HPDE6-E6E7 (cell line): ENCODE results near the gene ASCC2.
"Not testable (repeated sequence)": the region's sequence is repeated elsewhere in the genome, so short reads cannot be mapped to it uniquely, and the experiment has no call there.

Source experiments
- DNase-seq: peaks from one replicate; pipeline ENCODE4 v3.0.0; 2011; ENCODE audit warnings: missing footprints; ENCODE audit errors: extremely low spot score

ASCC2 gene

GRCh38 chr22:29856496-29856895 is 18.4 kb upstream of the ASCC2 start:
- no peak for DNase-seq

- DNase-seq = no peak
Observed at GRCh38 chr22:29855611-29856181, 17.6 kb upstream of the ASCC2 start.

- DNase-seq = no peak
Observed at GRCh38 chr22:29854432-29854831, 16.4 kb upstream of the ASCC2 start.

DNA sequence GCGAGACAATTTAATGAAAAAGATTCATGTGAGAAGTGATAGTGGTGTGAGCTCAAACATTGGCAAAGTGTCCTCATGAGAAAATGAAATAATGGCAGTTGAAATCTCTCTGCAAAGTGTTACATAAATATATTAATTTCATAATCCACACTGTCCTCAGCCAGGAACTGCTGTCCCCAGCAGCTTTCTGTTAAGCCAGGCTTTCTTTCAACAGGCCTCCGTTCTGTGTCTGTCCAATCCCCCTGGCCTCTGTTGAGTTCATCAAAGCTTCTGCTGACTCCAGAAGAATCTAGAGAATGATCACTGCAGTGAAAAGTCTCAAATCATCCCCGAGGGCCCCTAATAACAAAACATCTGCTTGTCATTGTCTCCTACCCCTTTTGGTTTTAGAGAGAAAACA is 10.0 kb upstream of the ASCC2 start:
- DNase-seq = no peak

GRCh38 chr22:29846290-29846689 is 8.2 kb upstream of the ASCC2 start:
- DNase-seq = no peak

DNA sequence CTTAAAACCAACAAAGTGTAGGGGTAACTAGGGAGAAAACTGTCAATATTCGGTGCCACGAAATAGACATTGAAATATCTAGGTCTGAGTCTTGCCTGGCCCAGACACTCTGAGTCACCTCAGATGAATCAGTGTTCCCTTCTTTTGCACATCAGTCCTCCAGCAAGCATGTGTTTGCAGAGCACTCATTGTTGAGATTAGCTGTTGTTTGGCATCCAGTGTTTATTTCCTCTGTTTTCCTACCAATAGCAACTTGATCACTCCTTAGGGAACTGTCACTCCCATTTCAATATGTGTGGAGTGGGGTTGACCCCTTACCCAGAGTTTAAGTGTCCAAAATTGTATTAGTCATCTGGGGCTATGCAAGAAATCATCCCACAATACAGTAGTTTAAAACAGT is 4.7 kb upstream of the ASCC2 start:
- peak; percentile 87 for DNase-seq

- no peak for DNase-seq
Observed at GRCh38 chr22:29842172-29842571, 4.1 kb upstream of the ASCC2 start.

DNA sequence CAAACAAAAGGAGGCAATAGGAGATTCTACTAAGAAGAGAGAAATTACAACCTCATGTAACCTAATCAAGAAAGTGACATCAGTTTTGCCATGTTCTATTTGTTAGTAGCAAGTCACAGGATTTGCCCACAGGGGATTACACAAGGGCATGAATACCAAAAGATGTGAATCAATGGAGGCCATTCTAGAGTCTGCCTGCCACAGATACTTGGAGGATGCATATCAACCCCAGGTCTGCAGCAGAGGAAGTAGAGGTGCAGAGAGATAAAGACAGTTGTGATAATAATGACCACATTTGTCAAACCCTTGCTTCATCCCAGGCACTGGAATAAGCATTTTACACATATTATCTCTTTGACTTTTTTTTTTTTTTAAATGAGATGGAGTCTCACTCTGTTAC is 2.4 kb upstream of the ASCC2 start:
- DNase-seq = no peak

- no peak for DNase-seq
Observed at GRCh38 chr22:29839039-29839438, 965 bp upstream of the ASCC2 start.

- DNase-seq = no peak
Observed at GRCh38 chr22:29838599-29838956, 504 bp upstream of the ASCC2 start.

- DNase-seq = not testable (repeated sequence)
Observed at GRCh38 chr22:29836791-29837370, 1.2 kb downstream of the ASCC2 start.

- DNase-seq = no peak
Observed at GRCh38 chr22:29834046-29834445, 4.0 kb downstream of the ASCC2 start.

GRCh38 chr22:29833392-29833965 is 4.6 kb downstream of the ASCC2 start:
- no peak for DNase-seq

- DNase-seq = no peak
Observed at GRCh38 chr22:29831958-29832357, 6.1 kb downstream of the ASCC2 start.

DNA sequence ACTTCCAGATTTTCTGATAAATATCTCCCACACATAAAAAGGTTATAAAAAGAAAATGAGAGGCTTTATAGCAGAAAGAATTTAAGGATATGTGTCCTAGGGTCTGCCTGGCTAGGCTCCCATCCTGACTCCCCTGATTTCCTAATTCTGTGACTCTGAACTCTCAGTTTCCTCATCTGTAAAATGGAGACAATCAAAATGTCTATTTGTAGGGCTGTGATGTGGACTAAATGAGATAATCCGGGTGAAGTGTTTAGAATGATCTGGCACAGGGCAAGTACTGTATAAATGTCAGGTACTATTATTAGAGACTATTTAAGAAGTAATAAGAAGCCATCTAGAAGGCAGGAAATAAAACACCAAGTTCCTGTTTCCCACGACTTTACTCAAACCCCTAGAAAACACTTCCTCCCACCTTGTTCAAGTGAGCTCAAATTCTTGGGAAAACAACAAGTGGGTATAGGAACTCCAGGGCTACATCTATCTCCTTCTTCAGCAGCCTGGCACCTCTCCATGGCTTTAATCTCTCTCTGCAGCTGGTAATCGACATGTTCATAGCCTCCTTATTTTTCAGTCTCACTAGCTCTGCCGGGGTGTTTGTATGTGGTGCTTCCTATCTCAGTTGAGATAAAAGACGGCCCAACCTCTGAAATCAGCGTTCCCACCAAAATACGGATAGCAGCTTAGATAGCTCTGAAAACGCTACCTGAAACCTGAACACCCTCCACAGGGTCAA is 6.7 kb downstream of the ASCC2 start:
- no peak for DNase-seq

GRCh38 chr22:29830585-29830984 is 7.5 kb downstream of the ASCC2 start:
- DNase-seq = no peak

DNA sequence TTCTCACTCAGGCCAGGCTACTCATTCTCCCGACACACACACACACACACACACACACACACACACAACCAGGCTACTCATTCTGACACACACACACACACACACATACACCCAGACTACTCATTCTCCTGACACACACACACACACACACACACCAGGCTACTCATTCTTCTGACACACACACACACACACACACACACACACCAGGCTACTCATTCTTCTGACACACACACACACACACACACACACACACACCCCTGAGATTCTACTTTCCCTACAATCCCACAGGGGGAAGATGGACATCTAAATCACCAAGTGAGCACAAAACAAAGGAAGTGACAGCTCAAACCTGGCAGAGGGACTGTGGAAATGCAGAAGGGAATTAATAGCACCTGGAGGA is 10.3 kb downstream of the ASCC2 start:
- DNase-seq = not testable (repeated sequence)

DNA sequence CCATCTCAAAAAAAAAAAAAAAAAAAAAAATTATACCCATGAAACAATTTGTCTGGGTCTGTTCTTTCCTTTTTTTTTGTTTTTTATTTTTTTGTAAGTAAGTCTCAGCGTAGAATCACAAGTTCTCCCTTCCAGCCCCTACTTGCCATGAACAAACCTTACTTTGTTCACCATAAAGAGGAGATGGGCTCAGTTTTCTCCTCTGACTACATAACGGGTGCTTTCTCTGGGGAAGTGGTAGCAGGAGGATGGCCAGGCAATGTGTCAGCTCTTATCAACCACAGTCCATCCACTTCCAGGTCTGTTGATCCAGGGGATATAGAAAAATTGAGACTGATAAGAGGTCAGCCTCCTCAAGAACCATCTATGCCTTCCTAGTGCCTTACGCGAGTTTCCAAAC is 11.0 kb downstream of the ASCC2 start:
- DNase-seq = no peak

DNA sequence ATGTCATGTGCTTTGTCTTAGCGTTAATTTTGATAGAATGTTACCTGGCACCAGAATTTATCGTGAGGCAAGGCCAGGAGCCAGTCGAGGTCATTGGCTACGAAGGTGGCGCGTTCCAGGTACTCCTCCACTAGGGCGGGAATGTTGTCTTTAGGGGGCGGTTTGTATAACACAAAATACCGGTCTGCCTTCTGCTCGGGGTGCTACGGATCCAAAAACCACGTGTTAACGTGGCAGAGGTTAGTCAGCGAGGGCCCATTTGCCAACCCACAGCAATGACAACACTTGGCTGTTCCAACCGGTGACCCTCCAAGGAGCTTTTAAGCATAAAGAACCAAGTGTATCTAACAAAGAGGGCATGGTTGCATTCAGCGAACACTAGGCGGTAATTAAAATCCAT is 12.5 kb downstream of the ASCC2 start:
- no peak for DNase-seq

DNA sequence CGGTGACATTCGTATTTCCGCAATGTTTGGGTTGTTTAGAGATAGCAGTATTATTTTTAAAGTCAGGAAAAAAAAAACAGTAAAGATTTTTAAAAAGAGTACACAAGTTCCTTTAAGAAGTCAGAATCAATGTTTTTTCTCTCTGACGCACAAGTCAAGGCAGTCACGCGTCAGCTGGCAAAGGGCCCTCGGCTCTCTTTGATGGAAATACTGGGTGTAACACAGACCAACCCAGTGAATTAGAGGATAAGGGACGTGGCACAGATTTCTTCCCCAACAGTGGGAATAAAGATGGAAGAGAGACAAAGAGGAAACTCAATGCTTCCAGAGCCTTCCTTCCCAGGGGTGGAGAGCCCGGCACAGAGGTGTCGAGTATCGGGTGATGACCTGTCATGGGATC is 13.4 kb downstream of the ASCC2 start:
- DNase-seq = no peak

DNA sequence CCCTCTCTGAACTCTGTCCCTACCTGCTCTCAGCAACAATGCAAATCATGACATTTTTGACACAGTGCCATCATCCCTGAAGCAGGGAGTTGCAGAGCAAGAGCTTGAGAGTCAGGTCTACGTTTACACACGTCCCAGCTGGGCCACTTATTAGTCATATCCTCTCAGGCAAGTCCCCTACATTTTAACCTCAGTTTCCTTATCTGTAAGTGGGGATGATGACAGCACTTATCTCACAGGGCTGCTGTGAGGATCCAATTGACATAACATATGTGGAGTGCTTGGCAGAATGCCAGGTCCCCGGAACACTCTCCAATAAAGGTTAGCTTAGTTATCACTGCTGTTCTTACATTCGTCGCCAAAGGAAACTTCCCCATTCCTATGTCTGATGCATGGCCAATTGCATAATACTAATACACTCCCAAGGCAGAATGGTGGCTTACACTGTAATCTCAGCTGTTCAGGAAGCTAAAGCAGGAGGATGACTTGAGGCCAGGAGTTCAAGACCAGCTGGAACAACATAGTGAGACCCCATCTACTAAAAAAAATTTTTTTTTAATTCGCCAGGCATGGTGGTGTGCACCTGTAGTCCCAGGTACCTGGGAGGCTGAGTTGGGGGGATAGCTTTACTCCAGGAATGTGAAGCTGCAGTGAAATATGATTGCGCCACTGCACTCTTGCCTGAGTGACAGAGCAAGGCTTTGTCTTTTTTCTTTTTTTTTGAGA is 16.6 kb downstream of the ASCC2 start:
- peak; percentile 86 for DNase-seq

GRCh38 chr22:29820961-29821290 is 17.1 kb downstream of the ASCC2 start:
- no peak for DNase-seq

DNA sequence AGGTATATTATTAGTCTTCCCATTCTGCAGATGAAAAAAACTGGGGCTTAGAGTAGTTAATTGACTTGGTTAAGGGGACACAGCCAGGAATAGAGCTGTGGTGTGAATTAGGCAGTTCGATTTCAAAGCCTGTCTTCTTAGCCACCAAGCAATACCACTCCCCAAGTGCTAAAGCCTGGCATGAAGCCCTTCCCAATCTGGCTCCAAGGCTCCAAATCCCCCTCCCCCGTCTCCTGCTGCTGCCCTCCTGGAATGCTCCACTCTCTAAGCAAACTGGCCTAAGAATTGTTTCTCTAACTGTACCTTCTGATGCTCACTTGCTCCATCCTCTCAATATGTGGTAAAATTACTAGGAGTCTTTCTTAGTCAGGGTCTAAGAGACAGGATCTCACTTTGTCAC is 18.6 kb downstream of the ASCC2 start:
- DNase-seq = no peak
